ENCODE measurements around the gene CRADD.

CRADD gene

DNA sequence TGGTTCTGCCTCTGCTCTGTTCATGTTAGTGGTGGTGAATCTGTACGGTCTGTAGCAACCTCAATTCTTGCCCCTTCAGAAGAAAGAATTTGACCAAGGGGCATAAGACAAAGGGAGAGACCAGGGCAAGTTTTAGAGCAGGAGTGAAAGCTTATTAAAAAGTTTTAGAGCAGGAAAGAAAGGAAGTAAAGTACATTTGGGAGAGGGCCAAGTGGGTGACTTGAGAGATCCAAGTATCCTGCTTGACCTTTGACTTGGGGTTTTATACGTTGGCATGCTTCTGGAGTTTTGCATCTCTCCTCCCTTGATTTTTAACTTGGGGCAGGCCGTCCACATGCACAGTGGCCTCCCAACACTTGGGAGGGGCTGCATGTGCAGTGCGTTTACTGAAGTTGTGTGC lies 225.0 kb downstream of the CRADD start:
- H3K4me3 ChIP-seq (replicated peaks; ENCODE audit: low read depth, low read length): no peak overlapping the region
- DNase-seq (ENCODE audit: low read depth): no peak
- TF ChIP-seq, protein P1, sequence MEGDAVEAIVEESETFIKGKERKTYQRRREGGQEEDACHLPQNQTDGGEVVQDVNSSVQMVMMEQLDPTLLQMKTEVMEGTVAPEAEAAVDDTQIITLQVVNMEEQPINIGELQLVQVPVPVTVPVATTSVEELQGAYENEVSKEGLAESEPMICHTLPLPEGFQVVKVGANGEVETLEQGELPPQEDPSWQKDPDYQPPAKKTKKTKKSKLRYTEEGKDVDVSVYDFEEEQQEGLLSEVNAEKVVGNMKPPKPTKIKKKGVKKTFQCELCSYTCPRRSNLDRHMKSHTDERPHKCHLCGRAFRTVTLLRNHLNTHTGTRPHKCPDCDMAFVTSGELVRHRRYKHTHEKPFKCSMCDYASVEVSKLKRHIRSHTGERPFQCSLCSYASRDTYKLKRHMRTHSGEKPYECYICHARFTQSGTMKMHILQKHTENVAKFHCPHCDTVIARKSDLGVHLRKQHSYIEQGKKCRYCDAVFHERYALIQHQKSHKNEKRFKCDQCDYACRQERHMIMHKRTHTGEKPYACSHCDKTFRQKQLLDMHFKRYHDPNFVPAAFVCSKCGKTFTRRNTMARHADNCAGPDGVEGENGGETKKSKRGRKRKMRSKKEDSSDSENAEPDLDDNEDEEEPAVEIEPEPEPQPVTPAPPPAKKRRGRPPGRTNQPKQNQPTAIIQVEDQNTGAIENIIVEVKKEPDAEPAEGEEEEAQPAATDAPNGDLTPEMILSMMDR (IDR thresholded peaks at IDR 0.05; ENCODE audit: low read length, missing control alignments): no peak

DNA sequence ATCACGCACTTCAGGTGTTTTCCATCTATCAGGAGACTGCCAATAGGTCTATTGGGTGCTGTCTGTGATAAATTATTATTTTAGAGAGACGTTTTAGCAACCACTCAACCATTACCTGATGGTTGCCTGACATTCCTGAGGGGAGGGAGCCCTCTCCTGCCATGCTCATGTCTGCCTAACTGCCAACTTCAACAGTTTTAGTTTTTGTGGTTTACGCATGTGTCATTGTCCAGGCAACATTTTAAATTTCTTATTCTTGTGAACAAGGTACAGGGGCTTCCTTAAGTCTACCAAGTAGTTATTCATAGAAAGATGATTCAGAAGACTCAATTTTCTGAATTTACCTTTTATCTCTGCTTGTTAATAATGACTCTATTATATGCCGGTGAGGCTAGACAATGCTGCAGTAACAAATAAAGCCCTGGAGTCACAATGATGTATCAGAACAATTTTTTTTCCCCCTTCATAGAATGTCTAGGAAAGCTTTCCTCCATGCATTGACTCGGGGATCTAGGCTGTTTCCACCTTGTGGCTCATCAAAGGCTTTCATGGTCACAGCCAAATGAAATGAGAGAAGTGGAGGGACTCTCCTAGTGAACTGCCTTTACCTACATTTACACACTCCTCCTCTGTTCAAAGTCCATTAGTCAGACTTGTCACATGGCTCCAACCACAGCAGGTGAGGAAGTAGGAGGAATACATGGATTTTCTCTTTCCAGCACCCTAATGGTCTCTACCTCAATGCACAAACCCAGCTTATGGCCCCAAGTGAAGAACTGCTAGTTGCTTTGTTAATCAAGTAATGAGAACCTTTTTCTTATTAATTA lies 225.8 kb downstream of the CRADD start:
- no peak for DNase-seq (ENCODE audit: low read depth)
- no peak overlapping the region for H3K4me3 ChIP-seq (replicated peaks; ENCODE audit: low read depth, low read length)
- TF ChIP-seq, protein P1 (IDR thresholded peaks at IDR 0.05; ENCODE audit: low read length, missing control alignments): no peak

DNA sequence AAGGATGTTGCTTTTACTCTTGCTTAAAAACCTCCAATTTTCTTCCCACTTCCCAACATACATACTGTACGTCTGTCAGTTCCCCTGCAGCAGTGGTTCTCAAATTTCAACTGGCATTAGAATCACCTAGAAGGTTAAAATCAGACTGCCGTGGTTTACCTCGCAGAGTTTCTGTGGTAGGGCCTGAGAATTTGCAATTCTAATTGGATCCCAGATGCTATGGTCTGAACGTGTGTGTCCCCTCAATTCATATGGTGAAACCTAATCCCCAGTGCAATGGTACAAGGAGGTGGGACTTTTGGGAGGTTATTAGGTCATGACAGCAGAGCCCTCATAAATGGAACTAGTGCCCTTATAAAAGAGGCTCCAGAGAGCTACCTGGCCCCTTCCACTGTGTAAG lies 226.9 kb downstream of the CRADD start:
- no peak for DNase-seq (ENCODE audit: low read depth)
- no peak overlapping the region for H3K4me3 ChIP-seq (replicated peaks; ENCODE audit: low read depth, low read length)
- TF ChIP-seq, protein P1 (IDR thresholded peaks at IDR 0.05; ENCODE audit: low read length, missing control alignments): no peak

DNA sequence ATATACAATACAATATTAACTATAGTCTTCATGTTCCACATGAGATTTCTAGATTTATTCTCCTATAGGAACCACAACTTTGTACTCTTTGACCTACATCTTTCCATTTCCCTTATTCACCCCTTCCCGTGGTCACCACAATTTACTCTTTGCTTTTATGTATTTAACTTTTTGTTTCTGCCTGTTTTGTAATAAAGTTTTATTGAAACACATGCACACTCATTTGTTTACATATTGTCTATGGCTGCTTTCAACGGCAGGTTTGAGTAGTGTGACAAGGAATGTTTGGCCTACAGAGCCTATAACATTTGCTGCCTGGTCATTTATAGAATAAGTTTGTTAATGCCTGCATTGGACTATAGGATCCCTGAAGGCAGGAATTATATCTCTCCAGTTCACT lies 231.1 kb downstream of the CRADD start:
- no peak overlapping the region for H3K4me3 ChIP-seq (replicated peaks; ENCODE audit: low read depth, low read length)
- TF ChIP-seq, protein P1 (IDR thresholded peaks at IDR 0.05; ENCODE audit: low read length, missing control alignments): no peak
- no peak for DNase-seq (ENCODE audit: low read depth)

DNA sequence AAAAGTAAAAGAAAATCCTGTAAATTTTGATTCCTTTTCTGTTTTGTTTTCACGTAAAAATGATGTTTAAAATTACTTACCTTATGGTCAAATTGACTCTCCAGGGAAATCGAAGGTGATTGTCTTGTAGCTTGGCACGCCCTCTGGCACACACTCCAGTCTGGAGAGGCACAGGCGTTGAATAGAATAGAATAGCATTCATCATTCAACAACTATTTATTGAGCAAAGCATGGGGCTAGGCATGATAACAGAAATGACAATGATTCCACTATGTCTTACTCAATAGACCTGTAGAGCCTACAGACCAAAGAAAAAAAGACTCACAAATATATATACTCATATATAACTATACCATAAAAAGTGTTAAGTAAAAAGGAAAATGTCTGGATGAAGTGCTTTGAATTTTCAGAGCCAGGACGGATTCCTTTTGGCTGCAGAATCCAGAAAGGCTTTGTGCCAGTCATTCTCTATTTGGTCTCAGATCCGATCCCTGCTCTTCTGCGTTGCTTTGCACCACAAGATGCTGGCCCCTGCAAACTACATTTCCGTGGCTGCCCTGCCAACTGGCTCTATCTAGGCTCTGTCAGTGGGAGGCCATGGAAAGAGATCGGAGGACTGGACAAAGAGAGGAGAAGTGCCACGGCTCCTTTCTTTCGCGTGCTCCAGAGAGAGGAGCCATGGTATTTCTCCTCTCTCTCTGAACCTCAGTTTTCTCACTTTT lies 231.8 kb downstream of the CRADD start:
- DNase-seq (ENCODE audit: low read depth): peak; percentile 77
- TF ChIP-seq, protein P1 (IDR thresholded peaks at IDR 0.05; ENCODE audit: low read length, missing control alignments): no peak
- no peak overlapping the region for H3K4me3 ChIP-seq (replicated peaks; ENCODE audit: low read depth, low read length)

DNA sequence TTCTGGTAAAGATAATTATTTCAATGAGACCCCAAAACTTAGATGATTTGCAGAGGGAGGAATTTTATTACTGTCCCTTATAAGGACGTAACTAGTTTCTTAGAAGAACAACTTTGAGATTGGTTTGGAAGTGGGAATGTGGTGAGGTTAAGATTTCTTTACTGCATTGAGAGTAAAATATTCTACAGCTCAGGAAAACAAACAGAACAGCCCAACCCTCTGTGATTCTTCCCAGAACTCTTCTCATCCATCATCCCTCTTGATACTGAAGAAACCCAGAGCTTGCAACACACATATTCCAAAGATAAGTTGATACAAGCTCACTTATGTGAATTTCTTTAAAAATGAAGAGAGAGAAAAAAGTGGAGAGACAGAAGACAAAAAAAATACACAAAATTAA lies 234.2 kb downstream of the CRADD start:
- TF ChIP-seq, protein P1 (IDR thresholded peaks at IDR 0.05; ENCODE audit: low read length, missing control alignments): no peak
- DNase-seq (ENCODE audit: low read depth): peak; percentile 59
- no peak overlapping the region for H3K4me3 ChIP-seq (replicated peaks; ENCODE audit: low read depth, low read length)
